ENCODE data around the gene PLS3. TPM values are rescaled to one million over a fixed set of nuclear protein-coding genes. Genes with fewer than 3 reads are reported as not detected.

The PLS3 gene
- polyA plus RNA-seq, 1 donor, result 70.8 TPM

GRCh38 chrX:115602729-115603389, 41.9 kb downstream of the PLS3 start:
- Histone ChIP-seq H3K27ac (ENCODE audit: low read length) (no peak overlapping the region), H3K27me3 (ENCODE audit: control insufficient read depth, insufficient read depth, low read length) (no peaks in the 10 kb centered on the region), H3K4me3 (ENCODE audit: low read length) (no peak overlapping the region), H3K4me1 (ENCODE audit: control insufficient read depth, insufficient read depth, low read length) (no peaks in the 10 kb centered on the region), H3K9me3 (ENCODE audit: control insufficient read depth, low read depth, low read length) (no peaks in the 10 kb centered on the region), H3K36me3 (ENCODE audit: control insufficient read depth, insufficient read depth, low read length) (no peaks in the 10 kb centered on the region)
- DNase-seq, result no peak
- no CpG with 5 or more reads among the region's 4 CpGs for WGBS (ENCODE audit: insufficient coverage, low lambda C conversion rate)

GRCh38 chrX:115603534-115604074, 42.6 kb downstream of the PLS3 start:
- no peaks in the 10 kb centered on the region for H3K27me3 ChIP-seq (ENCODE audit: control insufficient read depth, insufficient read depth, low read length)
- H3K9me3 ChIP-seq (ENCODE audit: control insufficient read depth, low read depth, low read length), result no peaks in the 10 kb centered on the region
- H3K27ac ChIP-seq (ENCODE audit: low read length), result no peak overlapping the region
- H3K4me1 ChIP-seq (ENCODE audit: control insufficient read depth, insufficient read depth, low read length), result no peaks in the 10 kb centered on the region
- H3K4me3 ChIP-seq (ENCODE audit: low read length), result no peak overlapping the region
- no CpG with 5 or more reads among the region's 2 CpGs for WGBS (ENCODE audit: insufficient coverage, low lambda C conversion rate)
- no peak for DNase-seq
- no peaks in the 10 kb centered on the region for H3K36me3 ChIP-seq (ENCODE audit: control insufficient read depth, insufficient read depth, low read length)

GRCh38 chrX:115606861-115607260, 45.9 kb downstream of the PLS3 start:
- no peaks in the 10 kb centered on the region for H3K9me3 ChIP-seq (ENCODE audit: control insufficient read depth, low read depth, low read length)
- no peaks in the 10 kb centered on the region for H3K27me3 ChIP-seq (ENCODE audit: control insufficient read depth, insufficient read depth, low read length)
- no peaks in the 10 kb centered on the region for H3K4me1 ChIP-seq (ENCODE audit: control insufficient read depth, insufficient read depth, low read length)
- WGBS (ENCODE audit: insufficient coverage, low lambda C conversion rate), result no CpG with 5 or more reads among the region's 5 CpGs
- DNase-seq, result no peak
- no peaks in the 10 kb centered on the region for H3K36me3 ChIP-seq (ENCODE audit: control insufficient read depth, insufficient read depth, low read length)
- H3K4me3 ChIP-seq (ENCODE audit: low read length), result no peak overlapping the region
- no peak overlapping the region for H3K27ac ChIP-seq (ENCODE audit: low read length)

- Histone ChIP-seq H3K4me3 (ENCODE audit: low read length) (no peak overlapping the region), H3K4me1 (ENCODE audit: control insufficient read depth, insufficient read depth, low read length) (no peaks in the 10 kb centered on the region), H3K27ac (ENCODE audit: low read length) (no peak overlapping the region), H3K36me3 (ENCODE audit: control insufficient read depth, insufficient read depth, low read length) (no peaks in the 10 kb centered on the region), H3K9me3 (ENCODE audit: control insufficient read depth, low read depth, low read length) (no peaks in the 10 kb centered on the region), H3K27me3 (ENCODE audit: control insufficient read depth, insufficient read depth, low read length) (no peaks in the 10 kb centered on the region)
- no CpG with 5 or more reads among the region's 1 CpG for WGBS (ENCODE audit: insufficient coverage, low lambda C conversion rate)
- DNase-seq, result no peak
These were observed 48.6 kb downstream of the PLS3 start for GRCh38 chrX:115609621-115610020.

- no peak overlapping the region for H3K4me3 ChIP-seq (ENCODE audit: low read length)
- no peaks in the 10 kb centered on the region for H3K27me3 ChIP-seq (ENCODE audit: control insufficient read depth, insufficient read depth, low read length)
- no peaks in the 10 kb centered on the region for H3K4me1 ChIP-seq (ENCODE audit: control insufficient read depth, insufficient read depth, low read length)
- 80% methylated on average over 1 of the region's 5 CpGs for WGBS (ENCODE audit: insufficient coverage, low lambda C conversion rate)
- H3K9me3 ChIP-seq (ENCODE audit: control insufficient read depth, low read depth, low read length), result no peaks in the 10 kb centered on the region
- no peak for DNase-seq
- no peak overlapping the region for H3K27ac ChIP-seq (ENCODE audit: low read length)
- H3K36me3 ChIP-seq (ENCODE audit: control insufficient read depth, insufficient read depth, low read length), result no peaks in the 10 kb centered on the region
These were observed 56.1 kb downstream of the PLS3 start for GRCh38 chrX:115616943-115617563.

GRCh38 chrX:115622534-115622933, 61.6 kb downstream of the PLS3 start:
- H3K27me3 ChIP-seq (ENCODE audit: control insufficient read depth, insufficient read depth, low read length), result no peaks in the 10 kb centered on the region
- no peak for DNase-seq
- H3K36me3 ChIP-seq (ENCODE audit: control insufficient read depth, insufficient read depth, low read length), result no peaks in the 10 kb centered on the region
- no peak overlapping the region for H3K27ac ChIP-seq (ENCODE audit: low read length)
- no peaks in the 10 kb centered on the region for H3K4me1 ChIP-seq (ENCODE audit: control insufficient read depth, insufficient read depth, low read length)
- H3K9me3 ChIP-seq (ENCODE audit: control insufficient read depth, low read depth, low read length), result no peaks in the 10 kb centered on the region
- H3K4me3 ChIP-seq (ENCODE audit: low read length), result no peak overlapping the region
- WGBS (ENCODE audit: insufficient coverage, low lambda C conversion rate), result no CpG with 5 or more reads among the region's 4 CpGs

- no peak overlapping the region for H3K4me3 ChIP-seq (ENCODE audit: low read length)
- no CpG with 5 or more reads among the region's 1 CpG for WGBS (ENCODE audit: insufficient coverage, low lambda C conversion rate)
- no peaks in the 10 kb centered on the region for H3K9me3 ChIP-seq (ENCODE audit: control insufficient read depth, low read depth, low read length)
- H3K4me1 ChIP-seq (ENCODE audit: control insufficient read depth, insufficient read depth, low read length), result no peaks in the 10 kb centered on the region
- DNase-seq, result no peak
- H3K27ac ChIP-seq (ENCODE audit: low read length), result no peak overlapping the region
- H3K36me3 ChIP-seq (ENCODE audit: control insufficient read depth, insufficient read depth, low read length), result no peaks in the 10 kb centered on the region
- H3K27me3 ChIP-seq (ENCODE audit: control insufficient read depth, insufficient read depth, low read length), result no peaks in the 10 kb centered on the region
These were observed 63.9 kb downstream of the PLS3 start for GRCh38 chrX:115624916-115625315.

GRCh38 chrX:115625572-115626301, 64.8 kb downstream of the PLS3 start:
- no peak overlapping the region for H3K27ac ChIP-seq (ENCODE audit: low read length)

GRCh38 chrX:115630204-115630603, 69.2 kb downstream of the PLS3 start:
- Histone ChIP-seq H3K4me3 (ENCODE audit: low read length) (no peak overlapping the region), H3K4me1 (ENCODE audit: control insufficient read depth, insufficient read depth, low read length) (no peaks in the 10 kb centered on the region), H3K27ac (ENCODE audit: low read length) (no peak overlapping the region), H3K27me3 (ENCODE audit: control insufficient read depth, insufficient read depth, low read length) (no peaks in the 10 kb centered on the region), H3K9me3 (ENCODE audit: control insufficient read depth, low read depth, low read length) (no peaks in the 10 kb centered on the region), H3K36me3 (ENCODE audit: control insufficient read depth, insufficient read depth, low read length) (no peaks in the 10 kb centered on the region)
- DNase-seq, result no peak
- WGBS (ENCODE audit: insufficient coverage, low lambda C conversion rate), result no CpG with 5 or more reads among the region's 2 CpGs

More at GRCh38 chrX:115625572-115626301, 64.8 kb downstream of the PLS3 start:
- Histone ChIP-seq H3K4me3 (ENCODE audit: low read length) (no peak overlapping the region), H3K9me3 (ENCODE audit: control insufficient read depth, low read depth, low read length) (no peaks in the 10 kb centered on the region), H3K36me3 (ENCODE audit: control insufficient read depth, insufficient read depth, low read length) (no peaks in the 10 kb centered on the region), H3K27me3 (ENCODE audit: control insufficient read depth, insufficient read depth, low read length) (no peaks in the 10 kb centered on the region), H3K4me1 (ENCODE audit: control insufficient read depth, insufficient read depth, low read length) (no peaks in the 10 kb centered on the region)
- no peak for DNase-seq
- no CpG with 5 or more reads among the region's 6 CpGs for WGBS (ENCODE audit: insufficient coverage, low lambda C conversion rate)

- no peaks in the 10 kb centered on the region for H3K27me3 ChIP-seq (ENCODE audit: control insufficient read depth, insufficient read depth, low read length)
- no peak overlapping the region for H3K4me3 ChIP-seq (ENCODE audit: low read length)
- DNase-seq, result no peak
- no peaks in the 10 kb centered on the region for H3K36me3 ChIP-seq (ENCODE audit: control insufficient read depth, insufficient read depth, low read length)
- no peaks in the 10 kb centered on the region for H3K4me1 ChIP-seq (ENCODE audit: control insufficient read depth, insufficient read depth, low read length)
- no peaks in the 10 kb centered on the region for H3K9me3 ChIP-seq (ENCODE audit: control insufficient read depth, low read depth, low read length)
- WGBS (ENCODE audit: insufficient coverage, low lambda C conversion rate), result no CpG with 5 or more reads among the region's 3 CpGs
- no peak overlapping the region for H3K27ac ChIP-seq (ENCODE audit: low read length)
These were observed 71.5 kb downstream of the PLS3 start for GRCh38 chrX:115632455-115632854.
